ENCODE data around the gene SELENOF.

DNA sequence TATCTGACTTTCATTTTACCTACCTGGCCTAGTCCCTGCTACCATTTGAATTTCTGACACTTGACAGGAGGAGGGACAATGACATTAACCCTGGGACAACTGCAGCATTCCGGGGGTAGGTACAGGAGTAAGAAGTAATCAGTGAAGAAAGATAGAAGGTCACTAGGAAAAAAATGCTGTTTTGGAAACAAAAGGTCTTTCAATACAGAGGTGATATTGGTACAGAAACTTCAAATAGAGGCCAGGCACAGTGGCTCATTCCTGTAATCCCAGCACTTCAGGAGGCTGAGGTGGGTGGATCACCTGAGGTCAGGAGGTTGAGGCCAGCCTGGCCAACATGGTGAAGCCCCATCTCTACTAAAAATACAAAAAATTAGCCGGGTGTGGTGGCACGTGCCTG lies 68.4 kb downstream of the SELENOF start:
- TF ChIP-seq TBL1XR1 (IDR thresholded peaks at IDR 0.05; ENCODE audit: low read depth, low read length) (no peak), ZBTB4 (CRISPR knock-in tag; IDR thresholded peaks at IDR 0.05) (no peak), CTCF (IDR thresholded peaks at IDR 0.05 in 2 of 3, conservative IDR thresholded peaks at IDR 0.05 in 1 of 3; ENCODE audit: control insufficient read depth in 2 of 3, extremely low read depth in 1 of 3, insufficient read depth in 1 of 3, low read depth in 3 of 3, low read length in 3 of 3) (no peak), CEBPB (IDR thresholded peaks at IDR 0.05; ENCODE audit: borderline replicate concordance in 1 of 2, low read depth in 2 of 2, low read length in 2 of 2) (no peak), KDM1A (IDR thresholded peaks at IDR 0.05; ENCODE audit: borderline replicate concordance) (no peak)
- TF ChIP-seq, protein P1, sequence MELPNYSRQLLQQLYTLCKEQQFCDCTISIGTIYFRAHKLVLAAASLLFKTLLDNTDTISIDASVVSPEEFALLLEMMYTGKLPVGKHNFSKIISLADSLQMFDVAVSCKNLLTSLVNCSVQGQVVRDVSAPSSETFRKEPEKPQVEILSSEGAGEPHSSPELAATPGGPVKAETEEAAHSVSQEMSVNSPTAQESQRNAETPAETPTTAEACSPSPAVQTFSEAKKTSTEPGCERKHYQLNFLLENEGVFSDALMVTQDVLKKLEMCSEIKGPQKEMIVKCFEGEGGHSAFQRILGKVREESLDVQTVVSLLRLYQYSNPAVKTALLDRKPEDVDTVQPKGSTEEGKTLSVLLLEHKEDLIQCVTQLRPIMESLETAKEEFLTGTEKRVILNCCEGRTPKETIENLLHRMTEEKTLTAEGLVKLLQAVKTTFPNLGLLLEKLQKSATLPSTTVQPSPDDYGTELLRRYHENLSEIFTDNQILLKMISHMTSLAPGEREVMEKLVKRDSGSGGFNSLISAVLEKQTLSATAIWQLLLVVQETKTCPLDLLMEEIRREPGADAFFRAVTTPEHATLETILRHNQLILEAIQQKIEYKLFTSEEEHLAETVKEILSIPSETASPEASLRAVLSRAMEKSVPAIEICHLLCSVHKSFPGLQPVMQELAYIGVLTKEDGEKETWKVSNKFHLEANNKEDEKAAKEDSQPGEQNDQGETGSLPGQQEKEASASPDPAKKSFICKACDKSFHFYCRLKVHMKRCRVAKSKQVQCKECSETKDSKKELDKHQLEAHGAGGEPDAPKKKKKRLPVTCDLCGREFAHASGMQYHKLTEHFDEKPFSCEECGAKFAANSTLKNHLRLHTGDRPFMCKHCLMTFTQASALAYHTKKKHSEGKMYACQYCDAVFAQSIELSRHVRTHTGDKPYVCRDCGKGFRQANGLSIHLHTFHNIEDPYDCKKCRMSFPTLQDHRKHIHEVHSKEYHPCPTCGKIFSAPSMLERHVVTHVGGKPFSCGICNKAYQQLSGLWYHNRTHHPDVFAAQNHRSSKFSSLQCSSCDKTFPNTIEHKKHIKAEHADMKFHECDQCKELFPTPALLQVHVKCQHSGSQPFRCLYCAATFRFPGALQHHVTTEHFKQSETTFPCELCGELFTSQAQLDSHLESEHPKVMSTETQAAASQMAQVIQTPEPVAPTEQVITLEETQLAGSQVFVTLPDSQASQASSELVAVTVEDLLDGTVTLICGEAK (IDR thresholded peaks at IDR 0.05; ENCODE audit: borderline replicate concordance): no peak
